ENCODE measurements around the gene XAGE1A.
"Not testable (repeated sequence)": the region's sequence is repeated elsewhere in the genome, so short reads cannot be mapped to it uniquely, and the experiment has no call there.

XAGE1A gene

GRCh38 chrX:52544147-52544840 lies 48.7 kb downstream of the XAGE1A start:
- DNase-seq (ENCODE audit: low spot score in 2 of 2) = no peak
- H3K9me3 ChIP-seq = no peaks in the 10 kb centered on the region
- in situ Hi-C loops (cut with MboI; ENCODE audit: low sequenced_read_pairs) = no loop called here
- no peak overlapping the region for H3K4me3 ChIP-seq
- no peaks in the 10 kb centered on the region for H3K4me1 ChIP-seq
- H3K36me3 ChIP-seq (replicated peaks) = no peaks in the 10 kb centered on the region
- no peaks in the 10 kb centered on the region; the same call in 1 of the 2 replicates for H3K27me3 ChIP-seq (ENCODE audit: low read depth)

DNA sequence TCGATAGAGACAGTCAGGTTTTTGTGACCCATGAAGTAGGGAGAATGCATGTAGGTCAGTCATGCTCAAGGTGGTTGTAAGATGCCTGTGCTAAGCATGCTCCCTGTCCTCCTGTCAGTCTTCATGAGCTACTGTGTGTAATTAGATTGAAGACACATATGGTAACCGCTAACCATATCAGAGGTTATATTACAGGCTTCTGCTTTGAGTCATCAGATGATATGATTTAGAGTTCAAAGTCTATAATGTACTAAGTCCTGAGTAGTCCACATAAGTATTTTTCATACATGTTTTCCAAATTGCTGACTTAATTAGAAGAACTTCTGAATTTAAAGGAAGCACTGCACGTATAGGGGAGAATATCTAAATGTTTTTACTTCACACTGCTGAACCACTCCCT lies 53.2 kb downstream of the XAGE1A start:
- H3K9me3 ChIP-seq; H3K4me3 ChIP-seq; H3K4me1 ChIP-seq; DNase-seq (ENCODE audit: low spot score in 2 of 2); H3K27me3 ChIP-seq (ENCODE audit: low read depth); in situ Hi-C loops (cut with MboI; ENCODE audit: low sequenced_read_pairs); H3K36me3 ChIP-seq (replicated peaks): not testable (repeated sequence)

All from HAP-1 (cell line).